ENCODE results near the gene SLC22A12. TPM values are rescaled to one million over a fixed set of nuclear protein-coding genes. Genes with fewer than 3 reads are reported as not detected.

The SLC22A12 gene
- total and polyA plus RNA-seq, 2 experiments from 2014 or later, result not detected

- peaks cover 8% of the 10 kb centered on the region for H3K27me3 ChIP-seq
- DNase-seq (ENCODE audit: low read depth in 1 of 2, low spot score in 1 of 2), result peak; percentile 46 to 47
- no peaks in the 10 kb centered on the region for H3K36me3 ChIP-seq
- no peaks in the 10 kb centered on the region for H3K9me3 ChIP-seq (ENCODE audit: low read depth)
- TF ChIP-seq, protein P1, sequence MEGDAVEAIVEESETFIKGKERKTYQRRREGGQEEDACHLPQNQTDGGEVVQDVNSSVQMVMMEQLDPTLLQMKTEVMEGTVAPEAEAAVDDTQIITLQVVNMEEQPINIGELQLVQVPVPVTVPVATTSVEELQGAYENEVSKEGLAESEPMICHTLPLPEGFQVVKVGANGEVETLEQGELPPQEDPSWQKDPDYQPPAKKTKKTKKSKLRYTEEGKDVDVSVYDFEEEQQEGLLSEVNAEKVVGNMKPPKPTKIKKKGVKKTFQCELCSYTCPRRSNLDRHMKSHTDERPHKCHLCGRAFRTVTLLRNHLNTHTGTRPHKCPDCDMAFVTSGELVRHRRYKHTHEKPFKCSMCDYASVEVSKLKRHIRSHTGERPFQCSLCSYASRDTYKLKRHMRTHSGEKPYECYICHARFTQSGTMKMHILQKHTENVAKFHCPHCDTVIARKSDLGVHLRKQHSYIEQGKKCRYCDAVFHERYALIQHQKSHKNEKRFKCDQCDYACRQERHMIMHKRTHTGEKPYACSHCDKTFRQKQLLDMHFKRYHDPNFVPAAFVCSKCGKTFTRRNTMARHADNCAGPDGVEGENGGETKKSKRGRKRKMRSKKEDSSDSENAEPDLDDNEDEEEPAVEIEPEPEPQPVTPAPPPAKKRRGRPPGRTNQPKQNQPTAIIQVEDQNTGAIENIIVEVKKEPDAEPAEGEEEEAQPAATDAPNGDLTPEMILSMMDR (IDR thresholded peaks at IDR 0.05; ENCODE audit: low read depth, low read length), result peak; percentile 64
- no peaks in the 10 kb centered on the region for H3K4me1 ChIP-seq (ENCODE audit: low read depth)
- H3K27ac ChIP-seq, result no peak overlapping the region
- no peak overlapping the region for H3K4me3 ChIP-seq
Measured at GRCh38 chr11:64650923-64651523, 60.0 kb downstream of the SLC22A12 start.

Other genes starting within 250 kb of the SLC22A12 start
- gene RPS6KA4, start 232.1 kb upstream of the SLC22A12 start, total RNA-seq, result 28.2 and 30.4 TPM in 2 replicates
- 19.7 and 22.3 TPM in 2 replicates for gene RPS6KA4, start 232.1 kb upstream of the SLC22A12 start, polyA plus RNA-seq
- gene SLC22A11, start 35.3 kb upstream of the SLC22A12 start, total RNA-seq, result 0.42 TPM in 1 of 2 replicates, not detected in the other
- gene SLC22A11, start 35.3 kb upstream of the SLC22A12 start, polyA plus RNA-seq, result 1.3 TPM in 1 of 2 replicates, not detected in the other
- 1.2 and 1.4 TPM in 2 replicates for gene NRXN2, start 132.0 kb downstream of the SLC22A12 start, total RNA-seq
- 0.65 and 1.3 TPM in 2 replicates for gene NRXN2, start 132.0 kb downstream of the SLC22A12 start, polyA plus RNA-seq
- gene RASGRP2, start 152.9 kb downstream of the SLC22A12 start, total RNA-seq, result 29.5 and 60.8 TPM in 2 replicates
- 60.8 and 64.0 TPM in 2 replicates for gene RASGRP2, start 152.9 kb downstream of the SLC22A12 start, polyA plus RNA-seq
- gene PYGM, start 168.8 kb downstream of the SLC22A12 start, total RNA-seq, result 246 and 281 TPM in 2 replicates
- gene PYGM, start 168.8 kb downstream of the SLC22A12 start, polyA plus RNA-seq, result 244 and 260 TPM in 2 replicates
- gene SF1, start 187.3 kb downstream of the SLC22A12 start, total RNA-seq, result 168 and 360 TPM in 2 replicates
- 143 and 233 TPM in 2 replicates for gene SF1, start 187.3 kb downstream of the SLC22A12 start, polyA plus RNA-seq
- gene MAP4K2, start 212.0 kb downstream of the SLC22A12 start, total RNA-seq, result 24.3 and 35.9 TPM in 2 replicates
- gene MAP4K2, start 212.0 kb downstream of the SLC22A12 start, polyA plus RNA-seq, result 16.1 and 31.1 TPM in 2 replicates
- gene MEN1, start 219.3 kb downstream of the SLC22A12 start, total RNA-seq, result 26.7 and 27.7 TPM in 2 replicates
- 57.5 and 62.1 TPM in 2 replicates for gene MEN1, start 219.3 kb downstream of the SLC22A12 start, polyA plus RNA-seq

All from cardiac muscle cell (in vitro differentiated cells and primary cell).